Adipocyte (in vitro differentiated cells): ENCODE data around the gene ECE1.

ENCODE experiments used
- DNase-seq: peaks from one replicate; pipeline ENCODE4 v3.0.0-alpha.2; 2015; ENCODE audit warnings: low read depth
- H3K27me3 ChIP-seq: replicated peaks from 2 replicates; pipeline ENCODE4 v1.7.0; 2013; ENCODE audit warnings: mild to moderate bottlenecking, low read length, moderate library complexity; ENCODE audit not compliant: control insufficient read depth, insufficient read depth
- H3K36me3 ChIP-seq: 2 replicates; pipeline ENCODE4 v1.7.0; 2013; ENCODE audit warnings: low read length, mild to moderate bottlenecking, moderate library complexity; ENCODE audit not compliant: control insufficient read depth, insufficient read depth, severe bottlenecking
- H3K4me1 ChIP-seq: 2 replicates; pipeline ENCODE4 v1.7.0; 2013; ENCODE audit warnings: mild to moderate bottlenecking, low read length, moderate library complexity; ENCODE audit not compliant: control insufficient read depth, insufficient read depth
- H3K4me3 ChIP-seq: 2 replicates; pipeline ENCODE4 v1.7.0; 2013; ENCODE audit warnings: mild to moderate bottlenecking, low read length, moderate library complexity
- H3K9ac ChIP-seq: 2 replicates; pipeline ENCODE4 v1.7.0; 2013; ENCODE audit warnings: mild to moderate bottlenecking, low read length, moderate library complexity
- H3K9me3 ChIP-seq: 2 replicates; pipeline ENCODE4 v1.7.0; 2013; ENCODE audit warnings: mild to moderate bottlenecking, low read length, moderate library complexity; ENCODE audit not compliant: control insufficient read depth

Gene ECE1

DNA sequence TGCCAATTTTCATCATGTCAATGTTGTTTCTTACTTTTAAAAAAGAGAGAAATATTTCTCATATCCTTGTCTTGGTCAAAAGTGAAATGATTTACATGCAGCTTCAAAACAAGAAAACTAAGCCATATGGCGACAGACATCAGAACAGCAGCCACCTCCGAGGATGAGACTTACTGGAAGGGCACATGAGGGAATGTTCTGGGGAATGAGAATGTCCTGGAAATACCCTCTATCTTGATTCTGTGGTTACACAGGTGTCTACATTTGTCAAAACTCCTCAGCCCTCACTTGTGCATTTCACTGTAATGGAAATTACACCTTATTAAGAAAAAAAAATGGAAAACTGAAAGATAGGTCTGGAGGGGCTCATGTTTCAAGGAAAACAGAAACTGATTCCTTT is 14.2 kb upstream of the ECE1 start:
- no peak for DNase-seq
- Histone ChIP-seq H3K36me3 (no peaks in the 10 kb centered on the region), H3K27me3 (no peaks in the 10 kb centered on the region), H3K4me1 (peaks cover 39% of the 10 kb centered on the region), H3K9ac (no peak overlapping the region), H3K9me3 (no peaks in the 10 kb centered on the region), H3K4me3 (no peak overlapping the region)

DNA sequence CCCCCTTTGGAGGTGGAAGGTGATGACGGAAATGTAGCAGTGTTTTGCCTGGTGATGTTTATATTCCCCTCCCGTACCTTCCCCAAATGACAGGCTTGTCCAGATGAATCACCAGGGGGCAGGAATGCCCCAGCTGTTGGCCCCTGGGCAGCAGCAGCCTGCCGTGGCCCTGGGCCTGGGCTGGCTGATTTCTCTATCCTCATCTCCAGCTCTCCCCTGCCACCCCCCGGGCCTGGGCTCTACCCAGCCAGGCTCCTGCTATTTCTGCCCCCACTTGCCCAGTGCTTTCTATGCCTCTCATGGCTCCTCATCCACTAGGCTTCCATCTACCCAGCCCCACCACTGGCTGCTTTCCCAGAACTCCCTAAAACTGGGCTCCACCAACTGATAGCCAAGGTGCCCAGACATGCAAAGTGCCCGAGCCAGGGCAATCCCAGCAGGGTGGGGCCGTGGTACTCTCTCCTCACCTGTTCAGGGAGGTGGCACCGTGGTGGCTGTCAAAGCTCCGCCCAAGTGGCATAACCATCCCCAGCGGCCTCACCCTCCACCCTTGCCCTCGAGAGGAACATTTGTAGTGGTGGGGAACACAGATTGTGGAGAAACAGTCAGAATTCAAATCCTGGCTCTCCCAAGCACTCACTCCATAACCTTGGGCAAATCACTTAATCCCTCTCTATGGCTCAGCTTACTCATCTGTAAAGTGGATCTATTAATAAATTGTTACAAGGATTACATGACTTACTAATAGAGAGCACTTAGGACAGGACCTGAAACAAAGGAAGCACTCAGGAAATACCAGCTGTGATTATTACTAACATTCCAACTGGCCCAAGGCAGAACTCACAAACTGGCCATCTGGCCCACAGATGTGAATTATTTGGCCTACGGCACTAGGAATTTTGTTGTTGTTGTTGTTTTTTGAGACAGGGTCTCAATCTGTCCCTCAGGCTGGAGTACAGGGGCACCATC is 12.8 kb upstream of the ECE1 start:
- Histone ChIP-seq H3K9ac (no peak overlapping the region), H3K4me3 (no peak overlapping the region), H3K4me1 (peaks cover 32% of the 10 kb centered on the region), H3K9me3 (no peaks in the 10 kb centered on the region), H3K27me3 (no peaks in the 10 kb centered on the region), H3K36me3 (no peaks in the 10 kb centered on the region)
- peak; percentile 67 for DNase-seq

DNA sequence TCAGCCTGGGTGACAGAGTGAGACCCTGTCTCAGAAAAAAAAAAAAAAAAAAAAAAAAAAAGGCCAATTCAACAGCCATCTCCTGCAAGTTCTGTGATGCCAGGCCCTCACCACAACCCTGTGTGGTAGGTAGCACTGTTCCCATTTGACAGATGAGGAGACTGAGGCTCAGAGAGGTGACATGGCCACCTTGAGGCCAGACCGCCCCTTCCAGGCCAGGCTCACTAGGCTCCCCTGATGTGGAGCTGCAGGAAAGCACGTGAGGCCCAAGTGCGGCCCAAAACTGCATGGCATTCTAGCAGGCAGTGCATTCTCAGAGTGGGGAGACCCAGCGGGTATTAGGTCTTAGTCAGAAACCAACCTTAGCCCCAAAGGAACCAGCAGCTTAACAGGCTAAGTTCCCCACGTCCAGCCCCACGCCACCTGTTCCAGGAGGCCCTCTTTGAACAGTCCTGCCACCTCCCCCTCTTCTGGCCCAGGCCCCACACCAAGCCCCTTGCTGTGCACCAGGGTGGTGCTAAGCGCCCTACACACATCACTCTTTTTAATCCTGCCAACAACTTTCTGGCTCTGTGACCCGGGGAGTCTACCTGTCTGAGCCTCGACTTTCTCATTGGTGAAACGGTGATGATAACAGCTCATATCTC is 11.7 kb upstream of the ECE1 start:
- H3K27me3 ChIP-seq, result no peaks in the 10 kb centered on the region
- H3K9me3 ChIP-seq, result no peaks in the 10 kb centered on the region
- H3K36me3 ChIP-seq, result no peaks in the 10 kb centered on the region
- no peak overlapping the region for H3K9ac ChIP-seq
- DNase-seq, result no peak
- H3K4me3 ChIP-seq, result no peak overlapping the region
- H3K4me1 ChIP-seq, result peaks cover 37% of the 10 kb centered on the region

DNA sequence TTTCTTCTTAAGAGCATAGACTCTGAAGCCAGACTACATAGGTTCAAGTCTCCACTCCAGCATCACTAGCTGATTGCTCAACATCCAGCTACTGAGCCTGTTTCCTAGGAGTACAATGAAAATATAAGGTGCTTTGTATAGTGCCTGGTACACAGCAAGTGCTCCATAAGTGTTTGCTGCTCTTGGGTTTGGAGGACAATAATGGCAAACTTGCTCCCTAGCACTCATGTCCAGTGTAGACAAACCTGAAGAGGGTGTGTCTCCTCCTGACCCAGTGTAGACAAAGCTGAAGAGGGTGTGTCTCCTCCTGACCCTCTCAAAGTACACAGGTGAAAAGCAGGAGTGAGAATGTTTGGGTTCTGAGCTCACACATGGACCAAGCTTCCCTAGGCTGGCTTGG is 10.5 kb upstream of the ECE1 start:
- Histone ChIP-seq H3K9ac (no peak overlapping the region), H3K36me3 (no peaks in the 10 kb centered on the region), H3K27me3 (no peaks in the 10 kb centered on the region), H3K4me3 (no peak overlapping the region), H3K9me3 (no peaks in the 10 kb centered on the region), H3K4me1 (peaks cover 37% of the 10 kb centered on the region)
- no peak for DNase-seq

DNA sequence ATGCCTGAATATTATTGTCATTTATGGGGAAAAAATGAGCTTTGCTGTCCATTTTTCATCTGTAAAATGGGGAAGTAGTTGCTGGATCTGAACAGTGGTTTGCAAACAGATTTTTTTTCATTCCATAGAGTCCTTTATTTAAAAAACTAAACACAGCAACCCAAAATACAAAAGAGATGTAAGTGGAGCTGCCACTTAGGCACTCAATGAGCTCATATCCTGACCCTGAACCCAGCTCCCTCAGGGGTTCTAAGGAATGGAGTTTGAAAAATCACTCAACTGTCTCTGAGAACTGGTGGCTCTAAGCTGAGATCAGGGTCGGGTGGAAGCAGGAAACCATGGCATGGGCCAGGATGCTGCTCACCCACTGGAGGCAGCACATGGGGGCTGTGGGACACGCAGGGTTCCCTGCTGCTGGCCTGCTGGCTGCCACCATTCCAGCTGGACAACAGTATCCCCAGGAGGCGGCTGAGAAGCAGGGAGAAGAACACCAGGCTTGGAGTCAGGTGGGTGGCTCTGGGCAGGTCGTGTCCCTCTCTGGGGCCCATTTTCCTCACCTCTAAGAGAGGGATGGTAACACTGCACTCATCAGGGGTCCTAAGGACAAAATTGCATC is 9.6 kb upstream of the ECE1 start:
- Histone ChIP-seq H3K4me1 (peaks cover 39% of the 10 kb centered on the region), H3K27me3 (no peaks in the 10 kb centered on the region), H3K36me3 (no peaks in the 10 kb centered on the region), H3K9ac (no peak overlapping the region), H3K9me3 (no peaks in the 10 kb centered on the region), H3K4me3 (no peak overlapping the region)
- DNase-seq, result no peak

DNA sequence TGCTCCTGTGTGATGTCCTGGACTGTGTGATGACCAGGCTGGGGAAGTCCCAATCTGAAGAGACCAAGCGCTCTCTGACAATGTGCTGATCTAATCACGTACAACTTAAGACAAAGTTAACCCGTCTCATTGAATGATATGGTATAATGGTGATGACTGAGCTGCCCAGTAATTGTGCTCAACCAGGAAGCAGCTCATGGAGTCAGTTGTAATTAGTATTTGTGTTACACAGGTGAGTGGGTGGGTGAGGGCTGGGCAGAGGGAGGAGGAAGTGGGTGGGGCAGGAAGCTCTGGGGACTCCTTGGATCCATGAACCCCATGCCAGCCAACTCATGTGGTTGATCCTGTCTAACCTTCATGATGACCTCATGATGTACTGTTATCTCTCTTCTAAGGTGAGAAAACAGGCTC is 8.7 kb upstream of the ECE1 start:
- no peak for DNase-seq
- Histone ChIP-seq H3K27me3 (no peaks in the 10 kb centered on the region), H3K36me3 (no peaks in the 10 kb centered on the region), H3K9me3 (no peaks in the 10 kb centered on the region), H3K4me1 (peaks cover 43% of the 10 kb centered on the region), H3K9ac (no peak overlapping the region), H3K4me3 (no peak overlapping the region)

DNA sequence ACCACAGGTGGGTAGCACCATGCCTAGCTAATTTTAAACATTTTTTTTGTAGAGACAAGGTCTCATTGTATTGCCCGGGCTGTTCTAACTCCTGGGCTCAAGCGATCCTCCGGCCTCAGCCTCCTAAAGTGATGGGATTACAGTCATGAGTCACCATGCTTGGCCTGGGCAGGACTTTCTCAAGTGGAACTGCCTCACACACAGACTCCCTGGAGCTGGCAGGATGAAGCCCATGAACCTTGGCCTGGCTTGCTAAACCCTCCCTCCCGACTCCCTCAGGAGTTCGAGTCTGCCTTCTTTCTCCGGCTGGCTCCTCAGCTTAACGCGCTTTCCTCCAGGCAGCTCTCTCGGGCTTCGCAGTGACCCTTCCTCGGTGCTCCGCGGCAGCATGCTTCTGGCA is 7.7 kb upstream of the ECE1 start:
- H3K9me3 ChIP-seq, result no peaks in the 10 kb centered on the region
- no peaks in the 10 kb centered on the region for H3K27me3 ChIP-seq
- H3K4me3 ChIP-seq, result peak overlapping the region; percentile 22
- peaks cover 37% of the 10 kb centered on the region for H3K4me1 ChIP-seq
- H3K36me3 ChIP-seq, result no peaks in the 10 kb centered on the region
- H3K9ac ChIP-seq, result peak overlapping the region; percentile 28
- no peak for DNase-seq

DNA sequence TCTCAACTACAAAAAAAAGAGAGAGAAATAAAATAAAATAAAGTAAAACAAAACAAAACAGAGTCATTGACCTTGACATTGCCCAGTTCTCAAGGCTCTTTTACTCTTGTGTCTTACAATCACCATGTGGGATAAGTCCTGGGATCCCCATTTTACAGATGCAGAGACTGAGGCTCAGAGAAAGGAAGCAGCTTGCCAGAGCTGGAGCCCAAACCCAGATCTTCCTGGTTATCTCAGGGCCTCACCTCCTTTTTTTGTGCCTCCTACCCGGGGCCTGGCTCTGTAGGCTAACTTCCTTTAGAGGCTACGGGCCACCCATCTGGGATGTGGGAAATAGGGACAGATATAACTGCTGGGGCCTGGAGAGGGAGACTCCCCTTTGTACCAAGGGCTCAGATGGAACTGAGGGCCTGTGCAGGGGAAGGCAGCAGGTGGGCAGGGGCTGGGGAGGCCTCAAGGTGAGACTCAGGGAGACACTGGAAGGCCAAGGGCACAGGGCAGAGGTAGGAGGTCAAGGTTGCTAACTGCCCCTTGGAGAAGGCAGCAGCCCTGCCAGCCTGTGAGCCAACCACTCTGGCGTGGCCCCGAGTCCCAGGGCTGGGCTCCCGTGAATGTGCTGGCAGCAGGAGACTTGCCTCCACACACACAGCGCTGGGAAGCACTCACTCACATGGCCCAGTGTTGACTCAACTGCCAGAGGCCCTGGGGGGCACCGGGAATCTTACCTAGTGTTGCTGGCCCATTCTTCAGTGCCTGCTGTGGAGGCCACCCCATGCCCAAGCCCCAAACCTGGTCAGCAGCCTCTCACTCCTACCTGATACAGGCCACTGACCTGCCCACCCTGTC is 6.5 kb upstream of the ECE1 start:
- H3K4me3 ChIP-seq, result no peak overlapping the region
- DNase-seq, result no peak
- peaks cover 31% of the 10 kb centered on the region for H3K4me1 ChIP-seq
- no peaks in the 10 kb centered on the region for H3K27me3 ChIP-seq
- no peaks in the 10 kb centered on the region for H3K9me3 ChIP-seq
- H3K9ac ChIP-seq, result no peak overlapping the region
- no peaks in the 10 kb centered on the region for H3K36me3 ChIP-seq

DNA sequence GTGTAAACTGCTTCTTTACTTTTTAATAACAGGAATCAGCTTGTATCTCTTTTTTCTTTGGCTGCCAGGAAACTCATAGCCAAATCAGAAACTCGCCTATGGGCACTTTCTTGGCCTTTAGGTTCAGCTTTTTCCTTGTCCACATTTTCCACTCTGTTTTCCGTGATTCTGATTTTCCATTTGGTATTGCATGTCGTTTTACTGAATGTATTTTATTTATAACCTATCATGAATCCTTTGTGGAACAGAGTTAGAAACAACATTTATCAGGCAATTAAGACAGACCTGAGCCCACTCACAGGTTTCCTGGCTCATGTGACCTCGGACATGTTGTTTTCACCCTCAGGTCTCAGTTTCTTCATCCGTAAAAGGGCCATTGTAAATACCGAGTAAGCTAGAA is 5.3 kb upstream of the ECE1 start:
- DNase-seq, result no peak
- Histone ChIP-seq H3K27me3 (no peaks in the 10 kb centered on the region), H3K4me1 (peaks cover 36% of the 10 kb centered on the region)

DNA sequence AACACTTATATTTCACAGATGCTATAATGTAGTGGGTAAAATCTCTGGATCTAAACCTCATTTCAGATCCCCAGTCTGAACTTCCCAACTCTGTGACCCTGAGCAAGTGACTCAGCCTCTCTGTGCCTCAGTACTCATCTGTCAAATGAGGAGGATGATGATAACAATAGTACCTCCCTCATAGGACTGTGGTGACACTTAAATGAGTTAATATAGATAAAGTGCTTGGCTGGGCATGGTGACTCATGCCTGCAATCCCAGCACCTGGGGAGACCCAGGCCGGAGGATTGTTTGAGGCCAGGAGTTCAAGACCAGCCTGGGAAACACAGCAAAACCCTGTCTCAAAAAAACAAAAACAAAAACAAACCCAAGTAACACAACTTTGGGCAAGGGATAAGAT is 4.7 kb upstream of the ECE1 start:
- H3K9me3 ChIP-seq, result no peaks in the 10 kb centered on the region
- H3K36me3 ChIP-seq, result no peaks in the 10 kb centered on the region
- DNase-seq, result no peak
- H3K4me3 ChIP-seq, result no peak overlapping the region
- H3K4me1 ChIP-seq, result peaks cover 33% of the 10 kb centered on the region
- H3K9ac ChIP-seq, result no peak overlapping the region
- no peaks in the 10 kb centered on the region for H3K27me3 ChIP-seq

More for the DNA sequence above, 5.3 kb upstream of the ECE1 start:
- Histone ChIP-seq H3K4me3 (no peak overlapping the region), H3K9ac (no peak overlapping the region), H3K36me3 (no peaks in the 10 kb centered on the region), H3K9me3 (no peaks in the 10 kb centered on the region)
